ENCODE measurements around the gene DPP6. TPM values are rescaled to one million over a fixed set of nuclear protein-coding genes. Genes with fewer than 3 reads are reported as not detected.
A peak's percentile ranks its signal among the peaks of the same experiment; 100 is the strongest.

DPP6 gene
- total RNA-seq, 1 experiment from 2014 or later = not detected

DNA sequence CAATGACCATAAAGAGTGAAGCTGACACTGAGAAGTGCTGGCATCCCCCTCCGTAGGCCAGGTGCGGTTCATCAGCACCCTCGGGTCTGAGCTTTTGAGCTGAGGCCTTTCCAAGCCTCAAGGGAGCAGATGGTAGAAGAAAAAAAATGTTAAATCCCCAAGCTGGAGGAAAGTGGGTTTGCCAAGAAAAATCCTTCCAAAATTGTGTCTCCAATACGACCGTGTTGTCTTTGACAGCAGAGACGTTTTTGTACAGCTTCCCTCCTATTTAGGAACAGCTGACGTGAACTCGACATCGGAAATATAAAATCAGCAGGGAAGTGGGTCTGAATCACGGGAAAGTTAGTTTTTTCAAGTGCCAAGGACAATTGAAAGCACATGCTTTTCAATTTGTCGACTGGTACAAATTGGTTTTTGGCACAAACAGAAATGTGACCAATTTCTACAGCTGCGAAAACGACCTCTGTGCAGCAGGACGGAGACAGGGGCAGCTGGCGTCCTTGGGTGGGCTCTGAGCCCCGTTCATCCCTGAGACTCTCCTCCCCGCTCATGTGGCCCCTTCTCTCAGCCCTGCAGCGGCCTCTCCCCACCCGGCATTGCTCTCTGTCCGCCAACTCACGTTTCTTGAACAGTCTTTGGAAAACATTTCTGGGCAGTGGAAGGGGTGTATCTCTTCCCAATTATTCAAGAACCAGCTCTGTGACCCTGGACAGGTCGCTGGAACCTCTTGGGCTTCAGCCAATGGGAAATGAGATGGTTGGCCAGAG lies 860.9 kb downstream of the DPP6 start:
- Histone ChIP-seq H3K4me3 (no peak overlapping the region), H3K27me3 (ENCODE audit: insufficient read depth, low read depth) (peaks cover 91% of the 10 kb centered on the region), H3K36me3 (ENCODE audit: low read depth) (no peaks in the 10 kb centered on the region), H3F3A (ENCODE audit: insufficient read depth, low read depth) (no peaks in the 10 kb centered on the region), H3K9me2 (ENCODE audit: insufficient read depth) (no peaks in the 10 kb centered on the region), H3K9me3 (ENCODE audit: insufficient read depth, low read depth) (no peaks in the 10 kb centered on the region; the same call in 1 of the 2 replicates), H2AFZ (no peak overlapping the region), H4K20me1 (ENCODE audit: insufficient read depth) (peaks cover 2% of the 10 kb centered on the region; the same call in 1 of the 2 replicates), H3K79me2 (ENCODE audit: low read depth) (no peaks in the 10 kb centered on the region), H3K4me1 (replicated peaks; ENCODE audit: insufficient read depth) (no peaks in the 10 kb centered on the region), H3K4me2 (no peak overlapping the region), H3K27ac (no peak overlapping the region)
- no peak for TF ChIP-seq EZH2 (IDR thresholded peaks at IDR 0.05; ENCODE audit: low read depth)
- DNase-seq = no peak
- no TSS peak for BruUV-seq (replicated peaks)
- POLR2A ChIA-PET (ENCODE audit: unreplicated experiment) = no interaction called here
- CTCF ChIA-PET = interaction anchor here (1.2 kb wide), 1 partner anchor 686 kb away, joined by 6 read pairs; no protein-coding TSS in a partner anchor
- intact Hi-C loops (cut with micrococcal nuclease; ENCODE audit: unreplicated experiment) = loop anchor here (1.0 kb wide), 1 partner anchor 855 kb away; no protein-coding TSS in a partner anchor

DNA sequence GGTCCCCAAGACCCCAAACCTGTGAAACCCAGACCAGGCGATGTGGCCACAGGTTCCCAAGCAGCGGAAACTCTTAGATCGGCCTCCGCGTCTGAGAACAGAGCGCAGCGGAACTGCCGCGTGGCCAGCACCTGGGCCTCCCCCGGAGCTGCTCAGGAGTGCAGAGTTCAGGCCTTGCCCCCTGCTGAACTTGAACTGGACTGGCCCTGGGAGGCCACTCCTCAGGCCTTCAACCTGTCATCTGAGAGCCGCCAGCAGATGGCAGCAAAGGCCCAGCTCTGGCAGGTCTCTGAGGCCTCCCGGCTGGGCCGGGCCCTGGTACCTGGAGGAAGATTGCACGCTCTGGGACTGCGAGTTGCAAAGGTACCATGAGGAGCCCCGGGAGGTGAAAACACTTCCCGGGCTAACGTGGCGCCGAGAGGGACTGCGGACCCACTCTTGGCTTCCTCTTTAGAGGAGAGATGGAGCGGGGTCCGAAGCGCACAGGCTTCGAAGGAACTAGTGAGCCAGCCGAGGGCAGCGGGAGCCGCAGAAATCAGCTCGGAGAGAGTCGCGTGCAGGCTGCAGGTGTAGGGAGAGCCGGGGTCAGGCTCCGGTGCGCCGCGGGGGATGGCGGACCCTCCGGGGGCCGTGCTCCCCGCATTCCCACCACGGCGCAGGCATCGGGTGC lies 861.6 kb downstream of the DPP6 start:
- CTCF ChIA-PET = no interaction called here
- Histone ChIP-seq H3K27me3 (ENCODE audit: insufficient read depth, low read depth) (peaks cover 91% of the 10 kb centered on the region), H3K36me3 (ENCODE audit: low read depth) (no peaks in the 10 kb centered on the region), H3F3A (ENCODE audit: insufficient read depth, low read depth) (no peaks in the 10 kb centered on the region), H3K9me2 (ENCODE audit: insufficient read depth) (no peaks in the 10 kb centered on the region), H3K4me2 (no peak overlapping the region), H3K4me3 (no peak overlapping the region), H3K4me1 (replicated peaks; ENCODE audit: insufficient read depth) (no peaks in the 10 kb centered on the region), H2AFZ (no peak overlapping the region), H3K9me3 (ENCODE audit: insufficient read depth, low read depth) (no peaks in the 10 kb centered on the region; the same call in 1 of the 2 replicates), H3K79me2 (ENCODE audit: low read depth) (no peaks in the 10 kb centered on the region), H3K27ac (no peak overlapping the region), H4K20me1 (ENCODE audit: insufficient read depth) (peaks cover 2% of the 10 kb centered on the region; the same call in 1 of the 2 replicates)
- no TSS peak for BruUV-seq (replicated peaks)
- POLR2A ChIA-PET (ENCODE audit: unreplicated experiment) = no interaction called here
- TF ChIP-seq CTCF (conservative IDR thresholded peaks at IDR 0.05) (peak; percentile 97), EZH2 (IDR thresholded peaks at IDR 0.05; ENCODE audit: low read depth) (no peak)
- intact Hi-C loops (cut with micrococcal nuclease; ENCODE audit: unreplicated experiment) = loop anchor here (1.0 kb wide), 1 partner anchor 855 kb away; no protein-coding TSS in a partner anchor
- peak; percentile 59 to 84 for DNase-seq

DNA sequence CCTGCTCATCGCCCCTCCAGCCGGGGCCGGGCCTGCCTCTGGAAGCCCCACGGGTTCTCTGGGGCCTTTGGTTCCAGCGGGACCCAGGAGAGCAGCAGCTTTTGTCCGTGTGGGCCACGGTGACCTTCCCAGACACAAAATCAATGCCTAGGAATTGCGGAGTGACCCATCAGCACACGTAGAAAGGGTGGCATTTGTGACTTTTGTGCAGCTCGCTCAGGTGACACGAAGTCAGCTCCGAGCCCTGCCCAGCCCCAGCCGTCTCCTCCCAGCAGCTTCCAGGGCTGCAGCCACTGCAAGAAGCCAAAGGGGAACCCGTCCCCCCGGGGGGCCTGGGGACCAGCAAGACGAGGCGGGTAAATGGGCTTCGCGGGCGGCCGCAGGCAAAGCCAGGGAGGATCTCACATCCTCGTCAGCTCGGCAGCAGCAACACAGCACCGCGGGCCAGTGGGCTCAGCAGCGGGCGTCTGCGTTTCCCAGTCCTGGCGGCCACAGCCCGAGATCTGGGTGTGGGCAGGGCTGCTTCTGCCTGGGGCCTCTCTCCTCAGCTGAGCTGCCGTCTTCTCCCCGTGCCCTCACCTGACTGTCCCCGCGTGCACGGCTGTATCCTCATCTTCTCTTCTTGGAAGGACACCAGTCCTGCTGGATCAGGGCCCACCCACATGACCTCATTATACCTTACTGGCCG lies 862.3 kb downstream of the DPP6 start:
- no peaks in the 10 kb centered on the region for H3K4me1 ChIP-seq (replicated peaks; ENCODE audit: insufficient read depth)
- no peaks in the 10 kb centered on the region; the same call in 1 of the 2 replicates for H3K9me3 ChIP-seq (ENCODE audit: insufficient read depth, low read depth)
- H2AFZ ChIP-seq = no peak overlapping the region
- CTCF ChIA-PET = interaction anchor here (1.5 kb wide), 1 partner anchor 13 kb away, joined by 3 read pairs; no protein-coding TSS in a partner anchor
- H3K4me3 ChIP-seq = no peak overlapping the region
- POLR2A ChIA-PET (ENCODE audit: unreplicated experiment) = no interaction called here
- H3F3A ChIP-seq (ENCODE audit: insufficient read depth, low read depth) = no peaks in the 10 kb centered on the region
- BruUV-seq (replicated peaks) = no TSS peak
- H3K27ac ChIP-seq = no peak overlapping the region
- H3K79me2 ChIP-seq (ENCODE audit: low read depth) = no peaks in the 10 kb centered on the region
- no peaks in the 10 kb centered on the region for H3K36me3 ChIP-seq (ENCODE audit: low read depth)
- H3K27me3 ChIP-seq (ENCODE audit: insufficient read depth, low read depth) = peaks cover 91% of the 10 kb centered on the region
- no peaks in the 10 kb centered on the region for H4K20me1 ChIP-seq (ENCODE audit: insufficient read depth)
- intact Hi-C loops (cut with micrococcal nuclease; ENCODE audit: unreplicated experiment) = no loop called here
- no peak overlapping the region for H3K4me2 ChIP-seq
- TF ChIP-seq CTCF (conservative IDR thresholded peaks at IDR 0.05) (no peak), EZH2 (IDR thresholded peaks at IDR 0.05; ENCODE audit: low read depth) (no peak)
- no peaks in the 10 kb centered on the region for H3K9me2 ChIP-seq (ENCODE audit: insufficient read depth)
- DNase-seq = no peak
